ENCODE results near the gene LTO1. TPM values are rescaled to one million over a fixed set of nuclear protein-coding genes. Genes with fewer than 3 reads are reported as not detected.

The LTO1 gene
- total and polyA plus RNA-seq, 5 donors from 2014 or later: 15.5 to 37.6 (median 18.0) TPM

DNA sequence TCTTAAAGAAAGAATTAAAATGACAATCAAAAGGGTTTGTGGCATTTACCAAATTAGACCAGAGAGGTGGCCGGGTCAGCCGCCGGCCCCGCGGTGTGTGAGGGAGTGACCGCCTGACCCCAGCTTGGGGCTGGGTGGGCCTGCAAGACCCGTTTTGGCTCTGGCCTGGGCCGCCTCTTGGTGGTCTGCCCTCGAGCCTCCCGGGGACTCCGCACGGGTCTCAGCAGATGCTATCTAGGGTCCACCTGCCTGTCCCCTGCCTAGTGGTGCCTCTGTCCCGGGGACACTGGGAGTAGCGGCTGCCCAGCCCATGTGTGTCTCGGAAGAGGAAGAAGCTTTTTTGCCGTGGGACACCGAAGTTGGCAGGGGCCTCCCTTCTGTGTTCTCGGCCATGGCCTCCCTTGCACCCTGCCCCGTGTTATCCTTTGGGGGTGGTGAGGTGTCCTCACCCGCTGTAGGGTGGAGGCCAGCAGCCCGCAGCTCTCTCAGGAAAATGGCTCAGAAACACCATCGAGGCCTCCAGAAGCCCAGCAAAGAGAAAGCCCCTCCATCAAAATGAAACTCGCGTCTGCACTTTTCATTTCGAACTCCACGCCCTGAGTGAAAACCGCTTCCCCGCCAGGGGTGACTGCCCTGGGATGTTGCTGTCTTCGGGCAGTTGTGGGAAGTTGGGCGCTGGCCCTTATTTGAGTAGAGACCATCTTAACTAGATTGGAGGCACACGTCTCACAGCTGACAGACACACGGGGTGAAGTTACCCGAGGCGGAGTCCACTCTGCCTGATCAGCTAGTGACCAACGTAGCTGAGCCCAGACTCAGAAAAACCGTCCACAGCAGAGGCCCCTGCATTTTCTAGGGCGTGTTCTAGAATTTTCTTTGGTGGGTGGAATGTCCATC lies 26.2 kb downstream of the LTO1 start:
- H3K27ac ChIP-seq (ENCODE audit: insufficient read depth, low read length, poor library complexity, severe bottlenecking): no peak overlapping the region
- no peak overlapping the region for H3K4me3 ChIP-seq (ENCODE audit: low read depth, low read length)
- ATAC-seq (ENCODE audit: low read depth in 2 of 2): no peak
- H3K9me3 ChIP-seq (ENCODE audit: control insufficient read depth in 2 of 2, low read length in 2 of 2): no peaks in the 10 kb centered on the region
- no peaks in the 10 kb centered on the region for H3K27me3 ChIP-seq (ENCODE audit: control insufficient read depth, insufficient read depth, low read length)
- Mint-ChIP-seq H3K4me3 (peak overlapping the region in 1 of 4 donors; percentile 43), H3K36me3 (peaks cover 5% of the 10 kb centered on the region), H3K27ac (no peak overlapping the region), H3K27me3 (peaks cover 6% of the 10 kb centered on the region), H3K4me1 (peaks cover 0 to 2% (median 0%) of the 10 kb centered on the region in 4 donors), H3K9me3 (no peaks in the 10 kb centered on the region)
- no peak for DNase-seq
- H3K36me3 ChIP-seq (ENCODE audit: control insufficient read depth, insufficient read depth, low read length): no peaks in the 10 kb centered on the region
- H3K4me1 ChIP-seq (ENCODE audit: control insufficient read depth, insufficient read depth, low read length, poor library complexity, severe bottlenecking): no peaks in the 10 kb centered on the region

DNA sequence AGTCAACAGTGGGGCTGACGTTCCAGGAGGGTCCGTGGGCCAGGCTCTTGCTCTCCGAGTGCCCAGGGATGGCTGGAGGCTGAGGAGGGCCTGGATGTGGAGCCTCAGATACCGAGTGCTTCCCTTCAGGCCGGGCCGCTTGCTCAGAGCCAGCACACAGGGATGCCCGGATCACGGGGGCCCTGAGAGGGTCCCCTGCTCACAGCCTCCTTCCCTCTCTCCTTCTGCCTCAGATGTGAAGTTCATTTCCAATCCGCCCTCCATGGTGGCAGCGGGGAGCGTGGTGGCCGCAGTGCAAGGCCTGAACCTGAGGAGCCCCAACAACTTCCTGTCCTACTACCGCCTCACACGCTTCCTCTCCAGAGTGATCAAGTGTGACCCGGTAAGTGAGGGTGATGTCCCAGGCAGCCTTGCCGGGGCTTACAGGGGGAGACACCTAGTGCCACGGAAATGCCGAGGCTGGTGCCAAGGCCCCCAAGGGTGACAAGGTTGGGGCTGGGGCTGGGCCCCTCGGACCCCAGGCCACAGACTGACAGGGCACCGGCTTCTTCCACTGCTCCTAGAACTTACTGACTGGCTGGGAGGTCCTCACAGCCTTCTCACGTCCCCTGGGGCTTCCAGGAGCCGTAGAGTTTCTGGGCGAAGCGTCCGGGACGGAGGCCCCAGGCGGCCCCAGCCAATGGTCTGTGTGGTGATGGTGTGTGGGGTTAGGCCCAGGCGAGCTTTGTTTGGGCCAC lies 27.2 kb downstream of the LTO1 start:
- H3K9me3 ChIP-seq (ENCODE audit: control insufficient read depth in 2 of 2, low read length in 2 of 2): no peaks in the 10 kb centered on the region
- DNase-seq (no peak), ATAC-seq (ENCODE audit: low read depth in 2 of 2) (no peak)
- Mint-ChIP-seq H3K4me3 (no peak overlapping the region), H3K36me3 (peaks cover 2% of the 10 kb centered on the region), H3K9me3 (no peaks in the 10 kb centered on the region), H3K27ac (no peak overlapping the region), H3K4me1 (peaks cover 0 to 5% (median 0%) of the 10 kb centered on the region in 4 donors), H3K27me3 (peaks cover 6% of the 10 kb centered on the region)
- no peak overlapping the region for H3K27ac ChIP-seq (ENCODE audit: insufficient read depth, low read length, poor library complexity, severe bottlenecking)
- H3K4me1 ChIP-seq (ENCODE audit: control insufficient read depth, insufficient read depth, low read length, poor library complexity, severe bottlenecking): no peaks in the 10 kb centered on the region
- no peak overlapping the region for H3K4me3 ChIP-seq (ENCODE audit: low read depth, low read length)
- no peaks in the 10 kb centered on the region for H3K36me3 ChIP-seq (ENCODE audit: control insufficient read depth, insufficient read depth, low read length)
- H3K27me3 ChIP-seq (ENCODE audit: control insufficient read depth, insufficient read depth, low read length): no peaks in the 10 kb centered on the region

DNA sequence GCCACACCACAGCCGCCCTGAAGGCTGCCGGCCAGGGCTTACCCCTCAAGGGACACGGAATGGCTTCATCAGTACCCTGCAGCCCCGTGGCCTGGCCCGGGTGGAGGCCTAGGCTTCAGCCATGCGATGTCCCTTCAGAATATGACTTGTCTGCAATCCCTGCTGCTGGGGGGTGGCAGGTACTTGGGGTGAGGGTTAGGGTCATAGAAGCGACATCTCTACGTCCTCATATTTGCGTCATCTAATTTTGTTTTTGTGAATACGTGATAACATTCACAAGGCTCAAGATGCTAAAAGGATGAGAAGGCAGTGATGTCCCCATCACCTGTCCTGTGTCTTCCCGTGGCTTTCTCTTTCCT lies 27.8 kb downstream of the LTO1 start:
- Mint-ChIP-seq H3K27me3 (peaks cover 6% of the 10 kb centered on the region), H3K4me1 (peaks cover 0 to 5% (median 0%) of the 10 kb centered on the region in 4 donors), H3K36me3 (no peaks in the 10 kb centered on the region), H3K9me3 (no peaks in the 10 kb centered on the region), H3K4me3 (no peak overlapping the region), H3K27ac (no peak overlapping the region)
- Histone ChIP-seq H3K27me3 (ENCODE audit: control insufficient read depth, insufficient read depth, low read length) (no peaks in the 10 kb centered on the region), H3K9me3 (ENCODE audit: control insufficient read depth in 2 of 2, low read length in 2 of 2) (no peaks in the 10 kb centered on the region), H3K4me1 (ENCODE audit: control insufficient read depth, insufficient read depth, low read length, poor library complexity, severe bottlenecking) (peaks cover under 1% of the 10 kb centered on the region), H3K36me3 (ENCODE audit: control insufficient read depth, insufficient read depth, low read length) (no peaks in the 10 kb centered on the region), H3K4me3 (ENCODE audit: low read depth, low read length) (no peak overlapping the region), H3K27ac (ENCODE audit: insufficient read depth, low read length, poor library complexity, severe bottlenecking) (no peak overlapping the region)
- ATAC-seq (ENCODE audit: low read depth in 2 of 2) (no peak), DNase-seq (no peak)

DNA sequence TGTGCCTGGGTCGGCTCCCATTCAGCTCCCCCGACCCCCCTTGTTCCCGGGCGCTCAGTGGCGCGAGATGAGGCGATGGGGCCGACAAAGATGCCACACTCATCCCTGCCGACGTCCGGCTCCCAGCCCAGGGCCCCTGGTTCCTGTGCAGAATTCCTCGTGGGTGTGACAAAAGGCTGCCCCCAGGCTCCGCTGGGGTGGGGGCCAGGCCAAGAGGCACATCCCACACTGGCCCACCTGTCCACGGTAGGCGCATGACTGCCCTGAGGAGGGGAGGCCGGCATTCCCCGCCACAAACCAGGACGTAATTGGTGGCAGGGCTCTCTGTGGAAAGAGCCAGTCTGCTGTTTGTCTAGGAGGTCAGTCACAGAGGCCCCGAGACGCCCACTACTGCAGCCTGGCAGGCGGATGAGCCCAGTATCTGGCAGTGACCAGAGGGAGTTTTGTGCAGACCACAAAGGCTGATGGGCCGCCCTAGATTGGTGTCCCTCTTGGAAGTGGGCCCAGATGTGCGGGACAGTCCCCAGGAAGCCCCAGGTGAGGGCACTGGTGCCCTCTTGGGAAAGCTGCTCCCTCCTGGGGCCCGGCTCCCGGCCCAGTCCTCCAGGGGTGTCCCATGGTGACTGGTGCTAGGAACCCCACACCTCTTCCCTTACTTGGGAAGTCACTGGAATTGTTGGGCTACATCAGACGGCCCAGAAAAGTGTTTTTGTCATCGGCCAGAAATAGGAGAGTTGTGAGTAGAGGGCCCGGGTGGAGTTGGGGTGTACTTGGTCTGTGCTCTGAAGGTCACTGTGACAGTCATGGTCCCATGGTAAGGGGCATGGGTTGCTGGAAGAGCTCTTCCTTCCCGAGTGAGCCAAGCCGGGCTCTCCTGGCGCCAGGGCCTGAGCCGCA lies 28.4 kb downstream of the LTO1 start:
- no peaks in the 10 kb centered on the region for H3K9me3 Mint-ChIP-seq
- Histone ChIP-seq H3K27ac (ENCODE audit: insufficient read depth, low read length, poor library complexity, severe bottlenecking) (no peak overlapping the region), H3K36me3 (ENCODE audit: control insufficient read depth, insufficient read depth, low read length) (no peaks in the 10 kb centered on the region), H3K27me3 (ENCODE audit: control insufficient read depth, insufficient read depth, low read length) (no peaks in the 10 kb centered on the region), H3K4me3 (ENCODE audit: low read depth, low read length) (no peak overlapping the region), H3K4me1 (ENCODE audit: control insufficient read depth, insufficient read depth, low read length, poor library complexity, severe bottlenecking) (peaks cover 6% of the 10 kb centered on the region), H3K9me3 (ENCODE audit: control insufficient read depth in 2 of 2, low read length in 2 of 2) (no peaks in the 10 kb centered on the region)
- H3K4me3 Mint-ChIP-seq: peak overlapping the region in 1 of 4 donors; percentile 21
- H3K27ac Mint-ChIP-seq: no peak overlapping the region
- no peaks in the 10 kb centered on the region for H3K36me3 Mint-ChIP-seq
- DNase-seq: no peak
- H3K4me1 Mint-ChIP-seq: peaks cover 0 to 5% (median 0%) of the 10 kb centered on the region in 4 donors
- peaks cover 6% of the 10 kb centered on the region for H3K27me3 Mint-ChIP-seq
- no peak for ATAC-seq (ENCODE audit: low read depth in 2 of 2)

DNA sequence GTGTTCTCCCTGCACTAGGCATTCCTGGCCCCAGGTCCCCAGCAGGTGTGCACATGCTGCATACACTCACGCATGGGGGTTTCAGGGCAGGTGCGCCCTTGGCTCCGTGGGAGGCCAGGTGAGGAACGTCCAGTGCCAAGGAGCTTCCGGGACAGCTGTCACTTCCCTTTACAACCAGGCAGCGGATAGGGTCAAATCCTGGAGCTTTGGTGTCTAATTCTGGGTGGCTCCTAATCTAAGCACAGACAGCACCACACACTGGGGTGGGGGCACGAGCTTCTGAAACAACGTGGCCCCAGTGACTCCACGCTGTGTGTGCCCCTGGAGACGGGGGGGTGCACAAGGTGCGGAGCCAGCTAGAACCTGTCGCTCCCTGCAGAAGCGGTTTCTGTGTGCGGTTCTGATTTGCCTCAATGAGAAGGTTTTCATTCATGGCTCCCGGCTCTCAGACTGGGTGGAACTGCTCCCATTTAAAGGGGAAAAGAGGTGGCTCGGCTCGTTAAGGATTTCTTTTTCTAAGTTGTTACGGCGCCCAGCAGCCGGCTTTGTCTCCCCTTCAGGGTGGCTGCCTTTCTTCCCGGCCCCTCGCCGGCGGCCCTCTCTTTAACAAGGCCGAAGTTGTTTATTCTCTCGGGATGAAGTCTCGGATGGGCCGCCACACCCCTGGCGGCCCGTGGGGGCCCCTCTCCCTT lies 29.2 kb downstream of the LTO1 start:
- no peaks in the 10 kb centered on the region for H3K36me3 ChIP-seq (ENCODE audit: control insufficient read depth, insufficient read depth, low read length)
- ATAC-seq (ENCODE audit: low read depth in 2 of 2) (no peak), DNase-seq (no peak)
- Mint-ChIP-seq H3K4me1 (peaks cover 0 to 10% (median under 1%) of the 10 kb centered on the region in 4 donors), H3K27me3 (peaks cover 12% of the 10 kb centered on the region), H3K4me3 (peak overlapping the region in 1 of 4 donors; percentile 16), H3K9me3 (no peaks in the 10 kb centered on the region), H3K36me3 (no peaks in the 10 kb centered on the region), H3K27ac (no peak overlapping the region)
- H3K9me3 ChIP-seq (ENCODE audit: control insufficient read depth in 2 of 2, low read length in 2 of 2): no peaks in the 10 kb centered on the region
- no peak overlapping the region for H3K27ac ChIP-seq (ENCODE audit: insufficient read depth, low read length, poor library complexity, severe bottlenecking)
- peaks cover 14% of the 10 kb centered on the region for H3K4me1 ChIP-seq (ENCODE audit: control insufficient read depth, insufficient read depth, low read length, poor library complexity, severe bottlenecking)
- H3K27me3 ChIP-seq (ENCODE audit: control insufficient read depth, insufficient read depth, low read length): no peaks in the 10 kb centered on the region
- H3K4me3 ChIP-seq (ENCODE audit: low read depth, low read length): no peak overlapping the region

DNA sequence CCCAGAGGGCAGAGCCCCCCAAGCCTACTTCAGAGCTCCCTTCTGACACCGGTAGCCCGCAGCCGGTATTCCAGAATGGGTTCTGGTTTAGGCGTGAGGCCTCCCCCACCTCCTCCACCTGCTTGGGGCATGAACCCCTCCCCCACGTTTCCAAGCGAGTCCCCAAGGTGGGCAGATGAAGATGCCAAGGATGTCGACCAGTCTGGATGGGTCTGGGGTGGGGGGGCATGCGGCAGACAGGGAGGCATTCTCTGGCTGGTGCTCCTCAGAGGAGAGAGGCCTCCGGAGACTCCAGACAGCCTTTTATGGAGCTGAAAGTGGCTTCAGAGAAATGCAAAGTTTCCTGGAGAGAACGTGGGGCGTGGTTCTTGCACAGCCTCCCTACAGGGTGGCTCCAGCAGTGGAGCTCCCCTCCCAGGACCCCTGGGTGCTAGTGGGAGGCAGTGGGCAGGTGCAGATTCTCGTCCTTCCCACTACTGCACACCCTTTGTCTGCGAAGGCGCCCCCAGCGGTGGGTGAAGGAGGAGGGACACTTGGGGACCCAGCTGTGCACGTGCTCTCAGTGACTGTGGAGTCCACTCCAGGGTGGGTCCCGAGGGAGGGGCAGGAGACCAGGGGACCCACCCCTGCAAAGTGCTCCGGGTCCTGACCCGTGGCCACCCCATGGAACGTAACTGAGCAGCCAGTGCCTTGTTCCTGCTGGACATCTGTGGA lies 30.0 kb downstream of the LTO1 start:
- Mint-ChIP-seq H3K27ac (no peak overlapping the region), H3K4me3 (peak overlapping the region in 1 of 4 donors; percentile 16), H3K27me3 (peaks cover 21% of the 10 kb centered on the region), H3K36me3 (no peaks in the 10 kb centered on the region), H3K9me3 (no peaks in the 10 kb centered on the region), H3K4me1 (peaks cover 0 to 17% (median 5%) of the 10 kb centered on the region in 4 donors)
- DNase-seq: no peak
- H3K36me3 ChIP-seq (ENCODE audit: control insufficient read depth, insufficient read depth, low read length): no peaks in the 10 kb centered on the region
- no peak overlapping the region for H3K4me3 ChIP-seq (ENCODE audit: low read depth, low read length)
- peaks cover 21% of the 10 kb centered on the region for H3K4me1 ChIP-seq (ENCODE audit: control insufficient read depth, insufficient read depth, low read length, poor library complexity, severe bottlenecking)
- H3K9me3 ChIP-seq (ENCODE audit: control insufficient read depth in 2 of 2, low read length in 2 of 2): no peaks in the 10 kb centered on the region
- no peak for ATAC-seq (ENCODE audit: low read depth in 2 of 2)
- no peak overlapping the region for H3K27ac ChIP-seq (ENCODE audit: insufficient read depth, low read length, poor library complexity, severe bottlenecking)
- no peaks in the 10 kb centered on the region for H3K27me3 ChIP-seq (ENCODE audit: control insufficient read depth, insufficient read depth, low read length)

Measured in CD4-positive, CD25-positive, alpha-beta regulatory T cell (primary cell).